HCT116 (cell line): Measurements from ENCODE around the gene PGA5. TPM values are rescaled to one million over a fixed set of nuclear protein-coding genes. Genes with fewer than 3 reads are reported as not detected.

Source experiments
- ATAC-seq: fragments of 200-7000 bp; cut with Tn5 transposase; 2 replicates; pipeline ENCODE4 v1.9.1; 2020; ENCODE audit warnings: mild to moderate bottlenecking, moderate library complexity
- BruUV-seq: library from RNA; stranded (reverse); fragments of 400-500 nt; replicated peaks from 2 replicates; lab custom pipeline; 2021; lab: Mats Ljungman, UMichigan
- CTCF ChIA-PET: fragments of 300-600 bp; sonication (Branson Sonifier 250); formaldehyde crosslinking; loops from one replicate; lab custom pipeline; 2021; ENCODE audit warnings: antibody characterized with exemption; lab: Charles Lee
- POLR2A ChIA-PET: fragments of 300-600, 350-600 bp; sonication (Branson Sonifier 250); formaldehyde crosslinking; loops from one replicate; lab custom pipeline; 2021; ENCODE audit warnings: antibody characterized with exemption; lab: Charles Lee
- RAD21 ChIA-PET, 2 experiments: fragments of 300-600 bp; sonication (Branson Sonifier 250); formaldehyde crosslinking; loops; one replicate each; lab custom pipeline; 2023; ENCODE audit warnings: low total read pairs in 2 of 2; ENCODE audit not compliant: uncharacterized antibody in 2 of 2, unreplicated experiment in 2 of 2, low non-redundant PET in 1 of 2; lab: Charles Lee
- DNase-seq: peaks from one replicate; pipeline ENCODE4 v3.0.0-alpha.2; 2010; ENCODE audit warnings: low read depth, low spot score
- H2AFZ ChIP-seq: fragments of 200-600 bp; shearing (Covaris generic), sonication (generic); 2 replicates; pipeline ENCODE4 v1.6.1; 2017; ENCODE audit warnings: low read depth, mixed run types, mixed read lengths, antibody characterized with exemption, low read length; ENCODE audit not compliant: poor library complexity, severe bottlenecking
- H3K27ac ChIP-seq: 2 replicates; pipeline ENCODE4 v1.5.1; 2012; ENCODE audit warnings: low read depth, low read length
- H3K27me3 ChIP-seq: fragments of 200-600 bp; sonication (generic); 2 replicates; pipeline ENCODE4 v1.6.1; 2016; ENCODE audit warnings: mixed run types, low read length, mixed read lengths; ENCODE audit not compliant: insufficient read depth
- H3K36me3 ChIP-seq, 2 experiments: fragments of 200-500 bp in 1 of 2; fragments of 200-600 bp in 1 of 2; sonication (Bioruptor generic) in 1 of 2; sonication (generic) in 1 of 2; 2 replicates each; pipeline versions ENCODE4 v1.5.1 to v1.6.1; 2014 to 2016; ENCODE audit warnings: low read length in 2 of 2, inconsistent platforms in 1 of 2, mixed read lengths in 1 of 2, mixed run types in 1 of 2; ENCODE audit not compliant: insufficient read depth in 2 of 2, control insufficient read depth in 1 of 2
- H3K4me1 ChIP-seq, 2 experiments: fragments of 200-600 bp in 1 of 2; sonication (generic) in 1 of 2; 2 replicates each; pipeline versions ENCODE4 v1.5.1 to v1.6.1; 2012 to 2017; ENCODE audit warnings: low read length in 2 of 2, inconsistent platforms in 1 of 2, mild to moderate bottlenecking in 1 of 2, mixed read lengths in 1 of 2, mixed run types in 1 of 2, moderate library complexity in 1 of 2; ENCODE audit not compliant: insufficient read depth in 2 of 2, control insufficient read depth in 1 of 2
- H3K4me2 ChIP-seq: fragments of 200-600 bp; sonication (generic); 2 replicates; pipeline ENCODE4 v1.6.1; 2017; ENCODE audit warnings: mixed run types, low read length, mixed read lengths
- H3K4me3 ChIP-seq, 2 experiments: fragments of 200-600 bp in 1 of 2; sonication (generic) in 1 of 2; replicated peaks in 1 of 2; 2 replicates each; pipeline ENCODE4 v1.5.1; 2011 to 2016; ENCODE audit warnings: low read length in 2 of 2, control low read depth in 1 of 2, low read depth in 1 of 2, mild to moderate bottlenecking in 1 of 2, mixed read lengths in 1 of 2, mixed run types in 1 of 2
- H3K79me2 ChIP-seq: fragments of 200-600 bp; sonication (generic); 2 replicates; pipeline ENCODE4 v1.6.1; 2017; ENCODE audit warnings: mild to moderate bottlenecking, mixed run types, low read length, moderate library complexity, mixed read lengths; ENCODE audit not compliant: insufficient read depth
- H3K9ac ChIP-seq: fragments of 200-600 bp; sonication (generic); 2 replicates; pipeline ENCODE4 v1.6.1; 2016; ENCODE audit warnings: low read length, mixed read lengths
- H3K9me2 ChIP-seq: fragments of 200-600 bp; sonication (generic), shearing (Covaris generic); 2 replicates; pipeline ENCODE4 v1.6.1; 2017; ENCODE audit warnings: mixed run types, mild to moderate bottlenecking, moderate library complexity; ENCODE audit not compliant: insufficient read depth
- H3K9me3 ChIP-seq, 2 experiments: fragments of 200-500 bp in 1 of 2; fragments of 200-600 bp in 1 of 2; sonication (Bioruptor generic) in 1 of 2; sonication (generic) in 1 of 2; 2 replicates each; pipeline ENCODE4 v1.6.1; 2014 to 2017; ENCODE audit warnings: low read length in 2 of 2, mixed read lengths in 2 of 2, inconsistent platforms in 1 of 2, low read depth in 1 of 2, mild to moderate bottlenecking in 1 of 2, mixed run types in 1 of 2, moderate library complexity in 1 of 2; ENCODE audit not compliant: control insufficient read depth in 1 of 2, insufficient read depth in 1 of 2
- H4K20me1 ChIP-seq: fragments of 200-600 bp; sonication (generic), shearing (Covaris generic); 2 replicates; pipeline ENCODE4 v1.6.1; 2017; ENCODE audit warnings: mixed run types, mild to moderate bottlenecking, moderate library complexity; ENCODE audit not compliant: insufficient read depth
- EGR1 ChIP-seq: IDR thresholded peaks from 2 replicates; pipeline ENCODE4 v1.6.1; 2012; ENCODE audit warnings: low read depth
- ELF1 ChIP-seq: IDR thresholded peaks from 2 replicates; pipeline ENCODE4 v1.6.1; 2012; ENCODE audit warnings: low read depth, borderline replicate concordance
- EZH2phosphoT487 ChIP-seq: fragments of 200-600 bp; IDR thresholded peaks from 2 replicates; pipeline ENCODE4 v1.6.1; 2018; ENCODE audit warnings: antibody characterized with exemption, borderline replicate concordance
- JUND ChIP-seq: IDR thresholded peaks from 2 replicates; pipeline ENCODE4 v1.6.1; 2012
- POLR2AphosphoS5 ChIP-seq: IDR thresholded peaks from 2 replicates; pipeline ENCODE4 v1.6.1; 2011; ENCODE audit warnings: mild to moderate bottlenecking, low read depth, low read length, moderate library complexity
- RAD21 ChIP-seq: IDR thresholded peaks from 2 replicates; pipeline ENCODE4 v1.6.1; 2012; ENCODE audit warnings: low read depth, mild to moderate bottlenecking
- SRF ChIP-seq: IDR thresholded peaks from 2 replicates; pipeline ENCODE4 v1.6.1; 2012; ENCODE audit warnings: low read depth
- ZBTB33 ChIP-seq: IDR thresholded peaks from 2 replicates; pipeline ENCODE4 v1.6.1; 2011; ENCODE audit warnings: mild to moderate bottlenecking, low read length, moderate library complexity; ENCODE audit not compliant: insufficient replicate concordance; ENCODE audit errors: extremely low read depth
- ZNF274 ChIP-seq: fragments of 200-500 bp; sonication (Bioruptor generic); IDR thresholded peaks from 2 replicates; pipeline ENCODE4 v1.6.1; 2014; ENCODE audit warnings: mild to moderate bottlenecking, low read depth, low read length, inconsistent platforms
- intact Hi-C: fragments of 100-400 bp; cut with micrococcal nuclease; formaldehyde crosslinking; loops from 2 replicates; pipeline ENCODE4 v1.10.0; 2022
- total RNA-seq: library from RNA; stranded (reverse); gene quantifications from one replicate; pipeline ENCODE4 v1.2.1, GENCODE V29; 2021; ENCODE audit not compliant: unreplicated experiment

Gene PGA5
- total RNA-seq, 1 experiment from 2014 or later = not detected

- intact Hi-C loops = no loop called here
- Histone ChIP-seq H3K9me3 (no peaks in the 10 kb centered on the region), H3K4me3 (no peak overlapping the region), H3K27me3 (no peaks in the 10 kb centered on the region), H3K27ac (no peak overlapping the region), H2AFZ (no peak overlapping the region)
- ChIA-PET POLR2A (no interaction called here), RAD21 (no interaction called here)
- DNase-seq = no peak
- TF ChIP-seq RAD21 = no peak
- no peak for TF ChIP-seq ZNF274
- TF ChIP-seq POLR2AphosphoS5 = no peak
- no peak for TF ChIP-seq EGR1
- TF ChIP-seq ZBTB33 = no peak
- TF ChIP-seq SRF = no peak
- no peak for TF ChIP-seq JUND
- TF ChIP-seq ELF1 = no peak
- no peak for TF ChIP-seq EZH2phosphoT487
- TF ChIP-seq, all 23 proteins: peak for 0
- Histone ChIP-seq H3K36me3 (no peaks in the 10 kb centered on the region), H3K4me1 (peaks cover 0 to 7% of the 10 kb centered on the region in 2 experiments; a peak in 2 of 4 replicates), H4K20me1 (no peaks in the 10 kb centered on the region), H3K79me2 (no peaks in the 10 kb centered on the region), H3K4me2 (no peak overlapping the region), H3K9ac (no peak overlapping the region), H3K9me2 (no peaks in the 10 kb centered on the region)
- no TSS peak for BruUV-seq
- CTCF ChIA-PET = no interaction called here
- ATAC-seq = no peak
Observed at GRCh38 chr11:61283613-61284012, 42.6 kb downstream of the PGA5 start.
